ENCODE results near the gene HSPA2. TPM values are rescaled to one million over a fixed set of nuclear protein-coding genes. Genes with fewer than 3 reads are reported as not detected.

Gene HSPA2
- total and polyA plus RNA-seq, 2 of the 13 experiments (the other 11 are each of a cell fraction or from before 2014, with no cell fraction given) = 0.15 to 0.27 TPM

- peak; percentile 64 for TF ChIP-seq ZNF746 (CRISPR knock-in tag; IDR thresholded peaks at IDR 0.05)
- 0 out of 2 replicates have a peak, but pooled peaks have one; percentile 58 for TF ChIP-seq ZNF205 (CRISPR knock-in tag; IDR thresholded peaks at IDR 0.05)
- 0 out of 2 replicates have a peak, but pooled peaks have one; percentile 12 for TF ChIP-seq ELF3 (CRISPR knock-in tag; IDR thresholded peaks at IDR 0.05)
- TF ChIP-seq ZNF777 (CRISPR knock-in tag; IDR thresholded peaks at IDR 0.05) = peak; percentile 59; the same call in 1 of the 2 replicates
- no peak for TF ChIP-seq TRIM22 (IDR thresholded peaks at IDR 0.05)
- peak; percentile 84 for TF ChIP-seq PATZ1 (CRISPR knock-in tag; IDR thresholded peaks at IDR 0.05)
- TF ChIP-seq HBP1 (CRISPR knock-in tag; IDR thresholded peaks at IDR 0.05; ENCODE audit: low read depth) = 0 out of 2 replicates have a peak, but pooled peaks have one; percentile 49
- peak; percentile 47; the same call in 1 of the 2 replicates for TF ChIP-seq MTA1 (CRISPR knock-in tag; IDR thresholded peaks at IDR 0.05; ENCODE audit: borderline replicate concordance)
- TF ChIP-seq ZBTB7B (CRISPR knock-in tag; IDR thresholded peaks at IDR 0.05) = peak; percentile 42
- no peak for TF ChIP-seq FOXA1 (IDR thresholded peaks at IDR 0.05)
- peak; percentile 84 for TF ChIP-seq FOXA1 (CRISPR knock-in tag; IDR thresholded peaks at IDR 0.05)
- no peak for TF ChIP-seq GMEB2 (CRISPR knock-in tag; IDR thresholded peaks at IDR 0.05; ENCODE audit: low read depth)
- 0 out of 2 replicates have a peak, but pooled peaks have one; percentile 42 for TF ChIP-seq ZKSCAN8 (CRISPR knock-in tag; IDR thresholded peaks at IDR 0.05; ENCODE audit: borderline replicate concordance)
- peak; percentile 74 for TF ChIP-seq ZNF18 (CRISPR knock-in tag; IDR thresholded peaks at IDR 0.05; ENCODE audit: insufficient replicate concordance)
- TF ChIP-seq REL (CRISPR knock-in tag; conservative IDR thresholded peaks at IDR 0.05) = peak; percentile 56; the same call in 1 of the 2 replicates
- TF ChIP-seq ZNF879 (CRISPR knock-in tag; IDR thresholded peaks at IDR 0.05) = peak; percentile 74; the same call in 1 of the 2 replicates
- TF ChIP-seq ZNF331 (CRISPR knock-in tag; IDR thresholded peaks at IDR 0.05) = 0 out of 2 replicates have a peak, but pooled peaks have one; percentile 30
- no peak; the same call in 1 of the 2 replicates for TF ChIP-seq MYC (CRISPR knock-in tag; IDR thresholded peaks at IDR 0.05; ENCODE audit: borderline replicate concordance)
- TF ChIP-seq KLF16 (CRISPR knock-in tag; IDR thresholded peaks at IDR 0.05) = peak in 1 of 2 experiments; percentile 30; a peak in 1 of 4 replicates
- peak; percentile 30; the same call in 1 of the 2 replicates for TF ChIP-seq ZNF121 (CRISPR knock-in tag; IDR thresholded peaks at IDR 0.05)
- TF ChIP-seq ZFAT (CRISPR knock-in tag; conservative IDR thresholded peaks at IDR 0.05) = peak; percentile 71; the same call in 1 of the 2 replicates
- peak; percentile 19; the same call in 1 of the 2 replicates for TF ChIP-seq ETV6 (CRISPR knock-in tag; conservative IDR thresholded peaks at IDR 0.05)
- no peak for TF ChIP-seq JUNB (CRISPR knock-in tag; IDR thresholded peaks at IDR 0.05; ENCODE audit: borderline replicate concordance)
Measured at GRCh38 chr14:64504310-64504896, 36.1 kb upstream of the HSPA2 start, which contains the start of gene ZBTB1 (continued).
